ENCODE results near the gene DHH.

Gene DHH

DNA sequence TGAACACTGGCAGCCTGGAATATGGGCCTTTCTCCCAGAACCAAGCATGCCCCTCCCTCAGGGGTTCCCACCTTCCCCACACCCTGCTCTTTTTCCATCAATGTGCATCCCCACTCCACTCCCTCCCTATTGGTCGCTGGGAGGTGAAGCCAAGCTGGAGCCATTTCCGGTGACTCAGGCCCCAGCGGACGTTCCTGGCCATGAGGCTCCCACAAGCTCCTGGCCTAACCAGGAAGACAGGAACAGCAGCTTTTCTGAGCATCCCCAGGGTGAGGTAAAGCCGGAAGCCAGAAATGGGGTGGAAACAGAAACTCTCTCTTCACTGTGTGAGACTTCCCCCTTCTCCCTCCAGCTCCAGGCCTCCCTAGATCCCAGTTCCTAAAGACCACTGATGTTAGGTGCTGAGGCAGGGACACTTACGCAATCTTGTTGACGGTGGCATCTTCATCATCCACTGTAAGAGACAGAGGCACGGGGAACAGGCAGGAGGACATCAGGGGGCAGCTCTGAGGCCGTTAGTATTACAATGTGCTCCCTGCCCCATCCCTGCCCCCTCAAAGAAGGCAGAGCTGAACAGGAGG is 11.0 kb upstream of the DHH start:
- Histone ChIP-seq H3K9me3 (ENCODE audit: low read length) (no peaks in the 10 kb centered on the region), H3K36me3 (ENCODE audit: insufficient read depth, low read length) (peaks cover 60% of the 10 kb centered on the region), H3K27me3 (ENCODE audit: control insufficient read depth in 1 of 2, insufficient read depth in 2 of 2, low read length in 2 of 2) (no peaks in the 10 kb centered on the region), H3K4me1 (ENCODE audit: insufficient read depth, low read length) (peaks cover 41% of the 10 kb centered on the region), H3K4me3 (ENCODE audit: low read depth in 1 of 2, low read length in 2 of 2) (no peak overlapping the region), H3K27ac (ENCODE audit: low read depth, low read length) (no peak overlapping the region), H3K9ac (ENCODE audit: low read length) (no peak overlapping the region)

DNA sequence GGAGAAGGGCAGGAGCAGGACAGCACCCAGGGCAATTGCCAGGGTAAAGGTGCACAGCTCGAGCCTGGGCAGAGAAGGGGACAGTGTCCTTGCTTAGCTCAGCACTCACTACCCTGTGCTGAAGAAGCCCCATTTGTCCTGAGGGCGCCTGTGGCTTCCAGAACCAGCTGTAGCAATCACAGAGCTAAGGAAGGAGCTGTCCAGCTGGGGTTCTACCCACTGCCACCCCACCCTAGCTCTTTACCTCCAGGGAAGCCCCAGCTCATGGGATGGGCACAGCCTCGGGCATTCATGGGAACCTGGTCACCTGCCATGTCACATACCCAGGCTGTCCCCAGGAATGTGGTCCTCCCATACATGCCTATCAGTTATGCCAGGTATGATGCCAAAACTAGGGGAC is 10.2 kb upstream of the DHH start:
- Histone ChIP-seq H3K9ac (ENCODE audit: low read length) (no peak overlapping the region), H3K36me3 (ENCODE audit: insufficient read depth, low read length) (peaks cover 67% of the 10 kb centered on the region), H3K9me3 (ENCODE audit: low read length) (no peaks in the 10 kb centered on the region), H3K4me3 (ENCODE audit: low read depth in 1 of 2, low read length in 2 of 2) (no peak overlapping the region), H3K4me1 (ENCODE audit: insufficient read depth, low read length) (peaks cover 41% of the 10 kb centered on the region), H3K27ac (ENCODE audit: low read depth, low read length) (no peak overlapping the region), H3K27me3 (ENCODE audit: control insufficient read depth in 1 of 2, insufficient read depth in 2 of 2, low read length in 2 of 2) (no peaks in the 10 kb centered on the region)

DNA sequence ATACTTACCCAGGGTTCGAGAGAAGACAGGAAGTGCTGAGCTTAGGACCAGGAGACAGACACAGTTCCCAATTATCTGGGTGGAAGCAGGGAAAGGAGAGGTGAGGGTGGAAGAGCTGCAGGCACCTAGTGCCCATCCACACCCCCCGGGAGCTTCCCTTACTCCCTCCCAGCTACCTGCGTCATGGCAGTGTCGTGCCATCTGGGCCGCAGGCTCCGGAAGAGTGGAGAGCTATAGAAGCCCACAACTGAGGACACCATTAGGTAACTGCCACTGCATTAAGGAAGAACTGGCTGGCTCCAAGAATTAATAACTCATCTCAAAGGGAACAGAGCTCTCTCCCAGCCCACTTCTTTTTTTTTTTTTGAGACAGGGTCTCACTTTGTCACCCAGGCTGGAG is 5.8 kb upstream of the DHH start:
- peaks cover 6% of the 10 kb centered on the region for H3K4me1 ChIP-seq (ENCODE audit: insufficient read depth, low read length)
- H3K4me3 ChIP-seq (ENCODE audit: low read depth in 1 of 2, low read length in 2 of 2) = no peak overlapping the region
- H3K27ac ChIP-seq (ENCODE audit: low read depth, low read length) = no peak overlapping the region
- no peak overlapping the region for H3K9ac ChIP-seq (ENCODE audit: low read length)
- no peaks in the 10 kb centered on the region for H3K9me3 ChIP-seq (ENCODE audit: low read length)
- H3K36me3 ChIP-seq (ENCODE audit: insufficient read depth, low read length) = peaks cover 87% of the 10 kb centered on the region
- H3K27me3 ChIP-seq (ENCODE audit: control insufficient read depth in 1 of 2, insufficient read depth in 2 of 2, low read length in 2 of 2) = no peaks in the 10 kb centered on the region

DNA sequence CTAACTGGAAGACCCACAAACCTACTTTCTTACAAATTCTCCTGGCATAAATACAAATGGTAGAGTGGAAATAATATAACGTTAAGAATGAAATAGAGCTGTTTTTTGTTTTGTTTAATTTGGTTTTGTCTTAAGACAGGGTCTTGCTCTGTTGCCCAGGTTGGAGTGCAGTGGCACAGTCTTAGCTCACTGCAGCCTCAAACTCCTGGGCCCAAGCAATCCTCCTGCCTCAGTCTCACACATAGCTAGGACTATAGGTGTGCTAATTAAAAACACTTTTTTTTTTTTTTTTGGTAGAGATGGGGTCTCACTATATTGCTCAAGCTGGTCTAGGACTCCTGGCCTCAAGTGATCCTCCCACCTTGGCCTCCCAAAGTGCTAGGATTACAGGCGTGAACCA is 4.1 kb upstream of the DHH start:
- no peak overlapping the region for H3K4me3 ChIP-seq (ENCODE audit: low read depth in 1 of 2, low read length in 2 of 2)
- H3K27me3 ChIP-seq (ENCODE audit: control insufficient read depth in 1 of 2, insufficient read depth in 2 of 2, low read length in 2 of 2) = peaks cover 8 to 10% of the 10 kb centered on the region in 2 donors
- H3K36me3 ChIP-seq (ENCODE audit: insufficient read depth, low read length) = peaks cover 71% of the 10 kb centered on the region
- peaks cover 12% of the 10 kb centered on the region for H3K4me1 ChIP-seq (ENCODE audit: insufficient read depth, low read length)
- H3K9ac ChIP-seq (ENCODE audit: low read length) = no peak overlapping the region
- H3K9me3 ChIP-seq (ENCODE audit: low read length) = no peaks in the 10 kb centered on the region
- no peak overlapping the region for H3K27ac ChIP-seq (ENCODE audit: low read depth, low read length)

DNA sequence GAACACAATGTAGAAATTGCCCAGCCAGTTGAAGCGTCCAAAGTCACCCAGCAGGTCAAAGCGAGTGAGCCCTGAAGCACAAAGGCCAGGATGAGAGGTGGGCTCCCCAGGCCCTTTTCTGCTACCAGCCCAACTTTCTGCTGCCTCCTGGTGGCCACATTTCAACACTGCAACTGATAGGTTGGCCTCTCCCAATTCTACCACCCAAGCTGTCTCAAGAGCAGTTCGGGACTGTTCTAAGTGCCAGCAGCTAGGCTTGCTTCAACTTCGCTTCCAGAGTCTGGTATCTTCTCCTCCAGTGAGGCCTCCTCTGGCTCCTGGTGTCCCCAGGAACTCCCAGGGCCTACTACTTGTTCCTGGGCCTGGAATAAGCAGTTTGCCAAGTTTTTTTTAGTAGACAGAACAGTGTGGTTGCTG is 3.4 kb upstream of the DHH start:
- Histone ChIP-seq H3K27ac (ENCODE audit: low read depth, low read length) (no peak overlapping the region), H3K4me1 (ENCODE audit: insufficient read depth, low read length) (peaks cover 16% of the 10 kb centered on the region), H3K9me3 (ENCODE audit: low read length) (no peaks in the 10 kb centered on the region), H3K36me3 (ENCODE audit: insufficient read depth, low read length) (peaks cover 65% of the 10 kb centered on the region), H3K27me3 (ENCODE audit: control insufficient read depth in 1 of 2, insufficient read depth in 2 of 2, low read length in 2 of 2) (peaks cover 14 to 16% of the 10 kb centered on the region in 2 donors), H3K9ac (ENCODE audit: low read length) (no peak overlapping the region), H3K4me3 (ENCODE audit: low read depth in 1 of 2, low read length in 2 of 2) (no peak overlapping the region)

DNA sequence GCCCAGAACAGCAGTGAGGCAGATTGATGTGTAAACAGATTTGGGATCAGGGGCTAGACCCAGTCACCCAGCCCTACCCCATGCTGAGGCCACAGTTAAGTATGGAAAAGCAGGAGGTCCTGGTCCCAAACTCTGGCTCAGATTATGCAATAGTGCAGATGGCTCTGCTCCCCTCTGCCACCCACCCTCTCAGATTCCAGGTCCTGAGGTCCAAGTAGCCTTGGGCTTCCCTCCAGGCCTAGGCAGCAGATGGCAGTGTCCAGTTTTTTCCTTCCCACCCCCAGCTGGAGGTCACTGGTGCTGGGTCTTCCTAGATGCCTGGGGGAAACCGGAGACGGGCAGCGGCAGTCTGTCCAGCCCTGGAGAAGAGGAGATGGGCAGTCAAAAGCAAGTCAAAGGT is 2.8 kb upstream of the DHH start:
- Histone ChIP-seq H3K4me1 (ENCODE audit: insufficient read depth, low read length) (peaks cover 21% of the 10 kb centered on the region), H3K4me3 (ENCODE audit: low read depth in 1 of 2, low read length in 2 of 2) (no peak overlapping the region), H3K9me3 (ENCODE audit: low read length) (no peaks in the 10 kb centered on the region), H3K9ac (ENCODE audit: low read length) (no peak overlapping the region), H3K36me3 (ENCODE audit: insufficient read depth, low read length) (peaks cover 58% of the 10 kb centered on the region), H3K27ac (ENCODE audit: low read depth, low read length) (no peak overlapping the region), H3K27me3 (ENCODE audit: control insufficient read depth in 1 of 2, insufficient read depth in 2 of 2, low read length in 2 of 2) (peaks cover 21 to 23% of the 10 kb centered on the region in 2 donors)

DNA sequence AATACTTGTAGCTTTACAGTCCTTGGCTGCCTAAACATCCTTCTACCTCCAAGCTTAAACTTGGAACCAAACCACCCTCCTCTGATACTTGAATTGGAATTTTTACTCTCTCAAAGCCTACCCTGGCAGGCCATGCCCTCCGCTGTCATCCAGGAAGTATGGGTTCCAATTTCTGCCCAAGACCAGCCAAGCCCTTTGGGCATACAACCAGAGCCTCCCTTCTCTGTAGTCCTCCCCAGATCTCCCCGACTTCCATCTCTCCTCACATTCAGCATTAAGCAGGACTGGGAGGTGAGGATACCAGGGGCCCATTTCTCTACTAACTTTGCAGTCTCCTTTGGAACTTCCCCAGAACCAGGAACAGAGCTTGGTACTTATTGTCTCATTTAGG is 369 bp upstream of the DHH start:
- Histone ChIP-seq H3K4me1 (ENCODE audit: insufficient read depth, low read length) (peaks cover 36% of the 10 kb centered on the region), H3K27ac (ENCODE audit: low read depth, low read length) (no peak overlapping the region), H3K9ac (ENCODE audit: low read length) (no peak overlapping the region), H3K9me3 (ENCODE audit: low read length) (no peaks in the 10 kb centered on the region), H3K27me3 (ENCODE audit: control insufficient read depth in 1 of 2, insufficient read depth in 2 of 2, low read length in 2 of 2) (peaks cover 43 to 47% of the 10 kb centered on the region in 2 donors), H3K36me3 (ENCODE audit: insufficient read depth, low read length) (peaks cover 34% of the 10 kb centered on the region), H3K4me3 (ENCODE audit: low read depth in 1 of 2, low read length in 2 of 2) (no peak overlapping the region)

DNA sequence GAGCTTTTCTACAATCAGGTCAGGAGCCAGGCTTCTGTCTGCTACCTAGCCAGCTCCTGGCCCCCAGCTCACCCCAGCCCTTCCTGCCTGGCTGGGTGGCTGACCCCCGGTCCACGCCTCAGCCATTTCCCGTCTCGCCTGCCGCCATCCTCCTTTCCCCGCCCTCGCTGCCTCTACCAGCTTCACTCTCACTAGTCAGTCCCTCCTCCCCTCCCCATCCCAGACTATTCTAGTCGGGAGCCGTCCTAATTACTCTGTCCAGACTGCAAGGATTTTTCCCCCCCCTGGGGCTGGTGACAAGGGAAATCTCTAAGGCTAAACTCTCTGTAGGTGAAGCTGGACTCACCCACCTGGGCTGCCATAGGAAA is 825 bp downstream of the DHH start:
- Histone ChIP-seq H3K9ac (ENCODE audit: low read length) (no peak overlapping the region), H3K4me1 (ENCODE audit: insufficient read depth, low read length) (peaks cover 40% of the 10 kb centered on the region), H3K27me3 (ENCODE audit: control insufficient read depth in 1 of 2, insufficient read depth in 2 of 2, low read length in 2 of 2) (peaks cover 48 to 59% of the 10 kb centered on the region in 2 donors), H3K4me3 (ENCODE audit: low read depth in 1 of 2, low read length in 2 of 2) (peak overlapping the region in 1 of 2 donors; percentile 40), H3K27ac (ENCODE audit: low read depth, low read length) (no peak overlapping the region), H3K9me3 (ENCODE audit: low read length) (no peaks in the 10 kb centered on the region), H3K36me3 (ENCODE audit: insufficient read depth, low read length) (peaks cover 24% of the 10 kb centered on the region)

DNA sequence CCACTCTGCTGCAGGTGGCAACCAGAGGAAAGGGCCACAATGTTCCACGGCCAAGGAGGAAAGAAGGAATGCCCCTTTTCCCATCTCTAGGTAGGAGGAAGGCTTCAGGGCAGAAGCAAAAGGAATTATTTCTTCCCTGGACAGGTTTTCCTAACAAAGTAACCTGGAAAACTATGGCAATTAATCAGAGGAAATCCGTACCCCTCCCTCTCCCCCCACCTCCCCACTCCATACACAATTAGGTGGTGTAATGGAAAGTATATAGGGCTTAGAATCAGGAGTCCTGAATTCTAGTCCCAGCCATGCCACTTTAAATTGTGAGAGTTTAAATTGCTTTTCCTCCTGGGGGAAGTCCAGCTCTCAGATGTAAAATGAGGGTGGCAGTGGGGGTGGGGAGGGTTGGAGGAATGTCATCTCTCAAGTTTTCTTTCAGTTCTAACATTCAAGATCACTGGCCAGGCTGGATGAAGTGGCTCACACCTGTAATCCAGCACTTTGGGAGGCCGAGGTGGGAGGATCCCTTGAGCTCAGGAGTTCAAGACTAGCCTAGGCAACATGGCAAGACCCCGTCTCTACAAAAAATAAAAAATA is 1.7 kb downstream of the DHH start:
- H3K27me3 ChIP-seq (ENCODE audit: control insufficient read depth in 1 of 2, insufficient read depth in 2 of 2, low read length in 2 of 2) = peaks cover 53 to 62% of the 10 kb centered on the region in 2 donors
- H3K27ac ChIP-seq (ENCODE audit: low read depth, low read length) = no peak overlapping the region
- H3K36me3 ChIP-seq (ENCODE audit: insufficient read depth, low read length) = peaks cover 15% of the 10 kb centered on the region
- no peak overlapping the region for H3K9ac ChIP-seq (ENCODE audit: low read length)
- peaks cover 46% of the 10 kb centered on the region for H3K4me1 ChIP-seq (ENCODE audit: insufficient read depth, low read length)
- no peaks in the 10 kb centered on the region for H3K9me3 ChIP-seq (ENCODE audit: low read length)
- H3K4me3 ChIP-seq (ENCODE audit: low read depth in 1 of 2, low read length in 2 of 2) = no peak overlapping the region

DNA sequence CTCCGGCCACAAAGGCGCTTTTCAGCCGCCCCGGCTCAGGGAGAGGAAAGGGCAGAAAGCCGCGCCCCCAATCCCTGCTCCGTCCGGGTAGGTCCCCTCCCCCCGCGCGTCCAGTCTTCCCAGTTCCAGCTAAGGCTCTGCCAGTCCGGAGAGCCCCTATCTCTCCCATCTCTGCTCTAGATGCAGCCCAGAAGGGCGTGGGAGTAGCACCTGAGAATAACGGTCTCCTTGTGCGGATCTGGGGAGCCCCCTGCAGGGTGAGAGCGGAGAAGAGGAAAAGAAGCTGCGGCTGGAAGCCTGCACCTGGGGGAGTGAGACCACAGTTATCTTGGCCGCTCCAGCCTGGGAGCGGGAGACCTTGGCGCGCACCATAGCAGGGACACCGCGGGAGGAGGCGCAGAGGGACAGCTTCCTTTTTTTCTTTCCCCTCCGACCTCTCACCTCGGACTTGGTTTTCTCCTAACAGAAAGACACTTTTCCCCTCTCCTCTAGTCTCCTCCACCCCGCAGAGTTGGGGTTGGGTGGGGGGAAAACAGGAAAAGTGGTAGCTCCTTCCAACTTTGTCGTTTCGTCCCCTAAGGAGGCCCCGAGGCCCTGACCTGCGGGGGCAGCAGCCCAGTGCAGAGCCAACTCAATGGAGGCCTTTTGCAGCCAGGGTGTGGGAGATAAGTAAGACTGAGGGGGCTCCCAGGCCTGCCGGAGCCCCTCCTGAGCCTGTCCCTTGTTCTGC is 2.4 kb downstream of the DHH start:
- peaks cover 46% of the 10 kb centered on the region for H3K4me1 ChIP-seq (ENCODE audit: insufficient read depth, low read length)
- H3K4me3 ChIP-seq (ENCODE audit: low read depth in 1 of 2, low read length in 2 of 2) = peak overlapping the region in 1 of 2 donors; percentile 35

DNA sequence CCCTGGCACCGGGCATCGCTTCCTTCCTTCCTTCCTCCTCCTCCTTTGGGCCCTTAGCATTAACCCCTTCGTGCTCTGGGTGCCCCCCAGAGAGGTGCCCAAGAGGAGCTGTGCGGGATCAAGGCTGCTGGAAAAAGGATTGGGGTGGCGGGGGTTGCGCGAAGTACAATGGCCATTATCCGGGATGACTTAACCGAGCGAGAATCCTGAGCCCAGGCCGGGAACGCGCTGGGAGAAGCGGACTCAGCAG is 2.8 kb downstream of the DHH start:
- Histone ChIP-seq H3K4me1 (ENCODE audit: insufficient read depth, low read length) (peaks cover 46% of the 10 kb centered on the region), H3K27me3 (ENCODE audit: control insufficient read depth in 1 of 2, insufficient read depth in 2 of 2, low read length in 2 of 2) (peaks cover 53 to 62% of the 10 kb centered on the region in 2 donors), H3K27ac (ENCODE audit: low read depth, low read length) (no peak overlapping the region), H3K36me3 (ENCODE audit: insufficient read depth, low read length) (peaks cover 4% of the 10 kb centered on the region), H3K4me3 (ENCODE audit: low read depth in 1 of 2, low read length in 2 of 2) (peak overlapping the region in 1 of 2 donors; percentile 35), H3K9me3 (ENCODE audit: low read length) (no peaks in the 10 kb centered on the region), H3K9ac (ENCODE audit: low read length) (no peak overlapping the region)

More for the DNA sequence above, 2.4 kb downstream of the DHH start:
- no peak overlapping the region for H3K27ac ChIP-seq (ENCODE audit: low read depth, low read length)
- peaks cover 53 to 62% of the 10 kb centered on the region in 2 donors for H3K27me3 ChIP-seq (ENCODE audit: control insufficient read depth in 1 of 2, insufficient read depth in 2 of 2, low read length in 2 of 2)
- no peaks in the 10 kb centered on the region for H3K9me3 ChIP-seq (ENCODE audit: low read length)
- H3K9ac ChIP-seq (ENCODE audit: low read length) = no peak overlapping the region
- H3K36me3 ChIP-seq (ENCODE audit: insufficient read depth, low read length) = peaks cover 9% of the 10 kb centered on the region
